Panc1 (cell line): ENCODE measurements around the gene DAO.

Source experiments
- POLR2AphosphoS5 ChIP-seq: IDR thresholded peaks from 2 replicates; pipeline ENCODE4 v1.6.1; 2012; ENCODE audit warnings: mild to moderate bottlenecking, low read depth, low read length, moderate library complexity
- TF ChIP-seq, protein P1 (sequence below): fragments of 450-650 bp; IDR thresholded peaks from 2 replicates; pipeline ENCODE4 v1.5.1; 2017; ENCODE audit warnings: mild to moderate bottlenecking

GRCh38 chr12:108868781-108869180 lies 11.1 kb upstream of the DAO start:
- TF ChIP-seq POLR2AphosphoS5 = no peak
- TF ChIP-seq, protein P1, sequence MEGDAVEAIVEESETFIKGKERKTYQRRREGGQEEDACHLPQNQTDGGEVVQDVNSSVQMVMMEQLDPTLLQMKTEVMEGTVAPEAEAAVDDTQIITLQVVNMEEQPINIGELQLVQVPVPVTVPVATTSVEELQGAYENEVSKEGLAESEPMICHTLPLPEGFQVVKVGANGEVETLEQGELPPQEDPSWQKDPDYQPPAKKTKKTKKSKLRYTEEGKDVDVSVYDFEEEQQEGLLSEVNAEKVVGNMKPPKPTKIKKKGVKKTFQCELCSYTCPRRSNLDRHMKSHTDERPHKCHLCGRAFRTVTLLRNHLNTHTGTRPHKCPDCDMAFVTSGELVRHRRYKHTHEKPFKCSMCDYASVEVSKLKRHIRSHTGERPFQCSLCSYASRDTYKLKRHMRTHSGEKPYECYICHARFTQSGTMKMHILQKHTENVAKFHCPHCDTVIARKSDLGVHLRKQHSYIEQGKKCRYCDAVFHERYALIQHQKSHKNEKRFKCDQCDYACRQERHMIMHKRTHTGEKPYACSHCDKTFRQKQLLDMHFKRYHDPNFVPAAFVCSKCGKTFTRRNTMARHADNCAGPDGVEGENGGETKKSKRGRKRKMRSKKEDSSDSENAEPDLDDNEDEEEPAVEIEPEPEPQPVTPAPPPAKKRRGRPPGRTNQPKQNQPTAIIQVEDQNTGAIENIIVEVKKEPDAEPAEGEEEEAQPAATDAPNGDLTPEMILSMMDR = no peak
